GM18520 (cell line): ENCODE measurements around the gene MFNG.

Experiments used
- ATAC-seq: cut with Tn5 transposase; IDR thresholded peaks from one replicate; pipeline ENCODE4 v1.9.1; 2021; ENCODE audit not compliant: unreplicated experiment

MFNG gene

DNA sequence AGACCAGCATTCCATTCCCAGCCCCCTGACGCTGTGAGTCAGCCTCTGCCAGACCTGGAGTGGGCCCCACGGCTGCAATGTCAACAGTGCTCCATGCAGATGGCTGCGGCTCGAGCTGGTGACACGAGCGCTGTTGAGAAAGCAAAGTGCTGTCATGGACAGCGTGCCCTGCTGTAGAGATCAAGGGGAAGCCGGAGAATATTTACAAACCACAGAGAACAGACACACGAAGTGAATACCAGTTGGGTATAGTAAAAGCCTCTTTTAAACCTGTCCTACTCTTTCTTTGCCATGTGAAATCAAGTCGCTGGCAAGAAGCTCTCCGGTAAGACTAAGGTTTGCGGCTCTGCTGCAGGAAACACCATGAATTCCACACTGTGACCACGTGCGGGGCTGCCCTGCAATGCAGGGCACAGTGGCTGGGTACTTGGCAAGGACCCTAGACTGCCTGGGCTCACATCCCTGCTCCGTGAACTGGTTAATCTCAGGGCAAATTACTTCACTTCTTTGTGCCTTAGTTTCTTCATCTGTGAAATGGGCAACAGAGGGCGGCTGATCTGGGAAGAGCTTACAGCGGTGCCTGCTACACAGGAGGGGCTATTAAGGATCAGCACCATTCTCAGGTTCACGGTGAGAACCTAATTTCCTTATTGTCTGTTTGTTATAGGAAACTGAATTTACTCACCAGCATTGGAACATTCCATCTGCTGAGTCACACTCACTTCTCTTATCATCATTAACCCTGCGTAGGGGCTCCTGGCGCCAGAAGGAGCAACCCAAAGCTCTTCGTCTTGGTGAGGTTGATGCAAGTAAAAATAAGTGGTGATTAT lies 31.1 kb downstream of the MFNG start:
- ATAC-seq: no peak

DNA sequence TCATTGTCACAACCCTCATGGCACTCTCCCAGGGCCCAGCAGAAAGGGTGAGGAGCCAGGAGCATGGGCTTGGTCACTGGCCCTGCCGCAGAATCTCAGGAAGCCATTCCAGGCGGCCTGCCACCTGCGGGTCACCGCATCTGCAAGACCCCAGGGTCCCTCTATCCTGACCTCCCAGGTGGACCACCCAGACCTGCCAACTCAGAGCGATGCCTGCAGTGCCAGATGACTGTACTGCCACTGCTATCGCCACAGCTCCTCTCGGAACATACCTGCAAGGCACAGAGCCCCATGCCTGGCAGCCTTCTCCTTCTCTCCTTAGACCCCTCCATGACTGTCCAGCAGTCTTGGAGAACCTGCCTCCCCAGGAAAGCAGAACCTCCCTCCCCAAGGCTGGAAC lies 32.5 kb downstream of the MFNG start:
- no peak for ATAC-seq

DNA sequence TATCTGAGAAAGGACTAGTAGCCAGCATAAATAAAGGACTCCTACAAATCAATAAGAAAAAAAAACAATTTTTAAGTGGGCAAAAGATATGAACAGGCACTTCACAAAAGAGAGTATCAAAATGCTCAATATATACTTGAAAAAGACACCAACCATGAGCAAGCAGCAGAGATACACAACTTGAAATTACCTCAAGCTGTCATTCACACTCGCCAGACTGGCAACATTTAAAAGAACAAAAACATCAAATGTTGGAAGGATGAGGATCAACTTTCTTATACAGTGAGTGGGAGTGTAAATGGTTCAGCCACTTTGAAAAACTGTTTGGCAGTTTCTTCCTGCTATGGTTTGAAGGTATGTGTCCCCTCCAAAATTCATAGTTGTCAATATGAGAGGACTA lies 35.0 kb downstream of the MFNG start:
- no peak for ATAC-seq

DNA sequence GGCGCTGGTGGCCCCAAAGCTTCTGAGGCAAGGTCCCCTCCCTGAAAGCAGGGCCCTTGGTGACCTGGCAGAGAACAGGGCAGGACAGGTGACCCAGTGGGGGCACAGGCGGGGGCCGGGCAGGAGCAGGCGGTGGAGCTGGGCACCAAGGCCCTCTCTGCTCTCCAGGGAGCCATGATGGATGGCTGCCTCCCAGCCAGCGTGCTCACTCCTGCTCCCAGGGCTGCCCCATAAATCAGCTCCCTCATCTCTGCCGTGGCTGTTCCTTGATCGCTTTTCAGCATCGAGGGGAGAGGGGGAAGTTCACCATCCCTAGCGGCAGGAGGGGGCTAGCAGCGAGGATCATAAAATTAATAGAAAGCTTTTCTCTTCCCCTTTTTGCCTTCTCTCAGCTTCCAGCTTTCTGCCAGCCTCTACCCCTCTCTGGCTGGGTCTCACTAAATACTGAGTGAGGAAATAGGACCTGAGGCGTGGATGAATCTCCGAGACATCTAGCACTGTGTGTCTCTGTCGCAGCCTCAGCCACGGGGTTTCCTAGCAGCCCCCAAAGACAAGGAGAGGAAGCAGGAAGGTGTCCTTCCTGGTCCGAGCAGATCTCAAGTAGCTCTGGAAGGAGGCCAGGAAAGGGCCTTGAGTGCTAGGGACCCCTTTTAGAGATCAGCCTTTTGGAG lies 36.7 kb downstream of the MFNG start:
- no peak for ATAC-seq

DNA sequence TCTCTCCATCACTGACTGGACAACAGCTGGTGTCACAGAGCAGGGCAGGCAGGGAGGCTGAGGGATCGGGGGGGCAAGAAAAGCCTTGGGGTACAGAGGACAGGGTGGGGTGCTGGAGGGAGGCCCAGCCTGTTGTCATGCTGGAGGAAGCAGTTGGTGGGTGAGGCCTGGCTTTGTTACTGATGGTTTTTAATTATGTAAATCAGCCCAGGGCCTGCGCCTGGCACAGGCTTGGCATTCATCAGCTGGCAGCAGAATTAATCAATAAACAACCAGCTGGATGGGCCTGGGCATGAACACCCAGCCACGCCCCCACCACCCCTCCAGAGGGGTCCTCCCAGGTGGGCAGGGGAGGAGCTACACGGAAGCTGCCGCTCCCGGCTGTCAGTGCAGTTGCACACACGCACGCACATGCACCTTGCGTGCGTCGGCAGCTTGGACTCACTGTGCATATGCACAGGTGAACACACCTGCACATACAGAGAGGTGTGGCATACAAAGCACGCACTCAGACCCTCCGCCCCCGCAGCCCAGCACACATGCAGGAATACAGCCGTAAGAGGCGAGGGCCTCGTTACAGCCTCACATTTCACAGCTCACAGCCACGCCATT lies 37.6 kb downstream of the MFNG start:
- no peak for ATAC-seq

DNA sequence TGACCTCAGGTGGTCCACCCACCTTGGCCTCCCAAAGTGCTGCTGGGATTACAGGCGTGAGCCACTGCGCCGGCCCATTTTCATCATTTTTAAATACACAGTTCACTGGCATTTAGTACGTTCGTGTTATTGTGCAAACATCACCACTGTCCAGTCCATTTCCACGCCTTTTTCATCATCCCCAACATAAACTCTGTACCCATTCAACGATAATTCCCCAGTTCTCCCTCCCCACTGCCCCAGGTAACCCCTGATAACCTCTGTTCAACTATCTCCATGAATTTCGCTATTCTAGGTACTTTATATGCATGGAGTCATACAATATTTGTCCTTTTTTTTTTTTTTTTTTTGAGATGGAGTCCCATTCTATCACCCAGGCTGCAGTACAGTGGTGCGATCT lies 40.7 kb downstream of the MFNG start:
- no peak for ATAC-seq

DNA sequence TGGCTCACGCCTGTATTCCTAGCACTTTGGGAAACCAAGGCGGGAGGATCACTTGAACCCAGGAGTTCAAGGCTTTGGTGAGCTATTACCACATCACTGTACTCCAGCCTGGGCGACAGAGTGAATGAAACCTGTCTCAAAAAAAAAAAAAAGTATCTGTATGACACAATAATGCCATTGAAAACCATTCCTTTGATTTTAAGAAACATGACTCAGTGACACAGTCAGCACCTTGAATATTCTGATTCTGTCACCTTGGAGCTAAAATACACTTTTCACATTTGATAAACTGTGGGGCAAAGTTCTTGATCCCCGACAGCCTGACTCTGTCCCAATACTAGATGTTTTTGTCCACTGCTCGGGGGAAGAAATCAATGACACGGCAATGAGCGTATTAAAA lies 42.2 kb downstream of the MFNG start:
- ATAC-seq: no peak

DNA sequence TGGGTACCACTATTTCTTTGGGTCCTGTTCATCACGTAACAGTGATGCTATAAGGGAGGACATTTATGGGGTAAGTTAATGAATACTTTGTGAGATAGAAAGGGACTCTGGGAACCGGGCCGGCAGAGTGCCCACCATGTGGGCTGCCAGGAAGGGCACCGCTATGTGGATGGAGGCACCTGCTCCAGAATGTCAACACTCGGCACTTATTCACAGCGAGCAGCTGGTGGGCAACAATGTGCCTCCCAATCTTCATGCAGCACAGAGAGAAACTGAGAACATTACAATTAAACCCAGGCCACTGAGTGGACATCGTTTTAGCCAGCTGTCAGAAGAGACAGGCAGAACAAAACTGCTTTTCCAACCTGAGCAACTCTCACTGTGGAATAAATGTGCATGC lies 43.1 kb downstream of the MFNG start:
- no peak for ATAC-seq

- ATAC-seq: no peak
Observed at GRCh38 chr22:37442537-37442936, 43.6 kb downstream of the MFNG start.

GRCh38 chr22:37442135-37442534 lies 44.0 kb downstream of the MFNG start:
- ATAC-seq: no peak

DNA sequence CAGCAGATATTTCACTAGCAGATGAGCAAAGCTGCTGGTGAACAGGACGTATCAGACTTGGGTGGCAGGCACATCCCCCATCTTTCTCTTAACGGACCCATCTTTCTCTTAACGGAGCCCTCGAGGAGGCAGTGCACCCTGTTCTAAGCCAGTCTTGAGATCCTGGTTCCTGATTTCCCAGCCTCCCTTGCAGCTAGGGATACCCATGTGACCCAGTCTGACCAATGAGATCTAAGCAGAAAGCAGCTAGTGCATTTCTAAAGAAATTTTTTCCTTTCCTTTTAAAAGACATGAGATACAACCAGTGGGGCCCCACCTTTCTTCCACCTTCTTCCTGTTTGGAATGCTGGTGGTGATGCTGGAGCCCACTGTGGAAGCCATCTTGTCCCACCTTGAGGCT lies 45.3 kb downstream of the MFNG start:
- ATAC-seq: no peak

DNA sequence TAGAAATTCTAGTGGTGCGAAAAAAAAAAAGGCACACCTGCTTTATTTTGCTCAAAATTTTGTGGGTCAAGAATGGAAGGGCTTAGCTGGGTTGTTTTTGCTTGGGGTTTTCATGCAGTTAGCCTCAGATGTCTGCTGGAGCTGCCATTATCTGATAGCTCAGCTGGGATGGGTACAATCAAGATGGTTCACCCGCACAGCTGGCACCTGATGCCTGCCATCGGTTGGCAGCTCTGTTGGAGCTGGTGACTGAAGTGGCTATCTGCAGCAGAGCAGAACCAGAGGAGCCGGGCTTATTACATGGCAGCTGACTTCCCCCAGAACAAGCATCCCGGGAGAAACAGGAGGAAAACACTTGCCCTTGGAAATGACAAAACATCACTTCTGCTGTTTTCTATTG lies 46.8 kb downstream of the MFNG start:
- ATAC-seq: no peak

DNA sequence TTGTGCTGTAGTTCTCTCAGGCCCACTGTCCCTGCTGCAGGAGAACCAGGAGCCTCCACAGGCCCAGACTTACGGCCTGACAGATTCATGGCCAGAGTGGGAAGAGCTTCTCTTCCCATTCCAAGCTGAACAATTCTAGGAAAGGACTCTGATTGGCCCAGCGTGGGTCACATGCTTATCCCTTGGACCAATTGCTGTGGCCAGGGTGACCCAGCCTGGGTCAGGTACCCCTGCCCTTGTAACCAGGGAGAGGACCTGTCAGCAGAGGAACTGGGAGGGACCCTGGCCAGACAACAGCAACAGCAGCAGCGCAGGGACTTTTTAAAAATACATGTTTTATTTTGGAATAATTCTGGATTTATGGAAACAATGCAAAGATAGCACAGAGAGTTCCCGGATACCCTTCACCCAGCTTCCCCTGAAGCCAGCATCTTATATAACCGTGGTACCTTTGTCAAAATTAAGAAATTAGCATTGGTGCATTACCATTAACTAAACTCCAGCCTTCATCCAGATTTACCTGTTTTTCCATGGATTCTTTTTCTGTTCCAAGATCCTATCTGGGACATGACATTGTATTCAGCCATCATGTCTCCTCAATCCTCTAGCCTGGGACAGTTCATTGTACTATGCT lies 50.1 kb downstream of the MFNG start:
- no peak for ATAC-seq

DNA sequence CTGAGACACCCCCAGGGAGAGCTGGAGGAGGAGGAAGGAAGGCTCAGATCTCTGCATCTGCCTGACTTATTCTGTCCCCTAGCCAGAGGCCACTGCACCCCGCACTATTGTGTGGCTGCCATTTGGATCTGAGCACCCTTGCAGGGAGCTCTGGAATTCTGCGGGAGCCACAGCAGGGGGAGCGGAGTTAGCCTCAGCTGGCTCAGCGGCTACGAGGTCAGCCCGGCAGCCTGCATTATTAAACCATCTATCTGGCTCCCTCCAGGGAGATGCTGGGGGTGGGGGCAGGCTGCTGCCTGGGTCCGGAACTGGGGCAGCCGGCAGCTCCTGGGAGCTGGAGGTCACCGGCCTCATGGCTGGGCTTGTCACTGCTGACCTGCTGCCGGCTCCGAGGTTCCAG lies 52.4 kb downstream of the MFNG start:
- no peak for ATAC-seq

GRCh38 chr22:37432708-37433054 lies 53.5 kb downstream of the MFNG start:
- ATAC-seq: no peak

- no peak for ATAC-seq
Observed at GRCh38 chr22:37431801-37432707, 54.1 kb downstream of the MFNG start.

DNA sequence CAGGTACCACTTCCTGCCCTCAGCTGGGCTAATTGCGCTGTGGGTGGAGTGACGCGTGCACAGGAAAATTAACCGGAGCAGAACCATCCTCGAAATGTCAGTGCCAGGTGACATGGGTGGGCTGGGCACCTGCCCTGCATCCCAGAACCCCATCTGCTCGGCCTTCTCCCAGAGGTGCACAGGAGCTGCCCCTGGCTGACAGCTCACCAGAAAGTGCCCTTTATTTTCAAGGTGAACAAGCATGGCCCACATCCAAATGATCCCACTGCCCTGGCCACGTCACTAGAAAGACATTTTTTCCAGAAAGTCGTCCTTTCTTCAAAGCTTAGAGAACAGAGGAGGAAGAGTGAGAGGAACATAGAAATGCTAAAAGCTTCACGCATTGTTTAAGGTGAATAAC lies 54.8 kb downstream of the MFNG start:
- no peak for ATAC-seq

- ATAC-seq: no peak
Observed at GRCh38 chr22:37430941-37431340, 55.2 kb downstream of the MFNG start.

- ATAC-seq: no peak
Observed at GRCh38 chr22:37428649-37429586, 57.3 kb downstream of the MFNG start.
